Peyer's patch (tissue), 4 donors: ENCODE data around the gene TMEM87B.
"Not testable (repeated sequence)": the region's sequence is repeated elsewhere in the genome, so short reads cannot be mapped to it uniquely, and the experiment has no call there.

ENCODE experiments used
- POLR2A ChIP-seq, 2 donors: fragments of 450-650 bp; IDR thresholded peaks; one replicate each; pipeline ENCODE4 v1.5.1; 2017; ENCODE audit warnings: antibody characterized with exemption in 2 of 2, mild to moderate bottlenecking in 2 of 2, moderate library complexity in 2 of 2
- TF ChIP-seq, protein P1 (sequence below), 6 experiments: fragments of 450-650 bp in 4 of 6; fragments of 200-600 bp in 2 of 6; sonication (generic) in 1 of 6; IDR thresholded peaks; one replicate each; pipeline ENCODE4 v1.5.1; 2017 to 2019; ENCODE audit warnings: antibody characterized with exemption in 6 of 6, mild to moderate bottlenecking in 3 of 6, moderate library complexity in 1 of 6

DNA sequence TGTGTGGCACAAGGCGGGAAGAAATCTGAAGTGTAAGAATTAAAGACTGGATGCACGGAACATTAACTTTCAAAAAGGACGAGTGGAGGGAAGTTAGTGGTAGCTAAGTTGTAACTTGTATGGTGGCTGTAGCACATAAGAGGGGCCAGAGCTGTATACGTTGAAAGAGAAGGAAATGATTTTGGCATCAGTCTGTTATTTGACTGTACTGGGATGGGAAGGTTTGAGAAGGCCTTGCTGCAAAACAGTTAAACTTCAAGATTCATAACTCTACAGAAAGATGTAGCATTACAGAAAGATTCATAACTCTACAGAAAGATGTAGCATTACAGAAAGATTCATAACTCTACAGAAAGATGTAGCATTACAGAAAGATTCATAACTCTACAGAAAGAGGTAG, 58.3 kb downstream of the TMEM87B start:
- TF ChIP-seq, protein P1, sequence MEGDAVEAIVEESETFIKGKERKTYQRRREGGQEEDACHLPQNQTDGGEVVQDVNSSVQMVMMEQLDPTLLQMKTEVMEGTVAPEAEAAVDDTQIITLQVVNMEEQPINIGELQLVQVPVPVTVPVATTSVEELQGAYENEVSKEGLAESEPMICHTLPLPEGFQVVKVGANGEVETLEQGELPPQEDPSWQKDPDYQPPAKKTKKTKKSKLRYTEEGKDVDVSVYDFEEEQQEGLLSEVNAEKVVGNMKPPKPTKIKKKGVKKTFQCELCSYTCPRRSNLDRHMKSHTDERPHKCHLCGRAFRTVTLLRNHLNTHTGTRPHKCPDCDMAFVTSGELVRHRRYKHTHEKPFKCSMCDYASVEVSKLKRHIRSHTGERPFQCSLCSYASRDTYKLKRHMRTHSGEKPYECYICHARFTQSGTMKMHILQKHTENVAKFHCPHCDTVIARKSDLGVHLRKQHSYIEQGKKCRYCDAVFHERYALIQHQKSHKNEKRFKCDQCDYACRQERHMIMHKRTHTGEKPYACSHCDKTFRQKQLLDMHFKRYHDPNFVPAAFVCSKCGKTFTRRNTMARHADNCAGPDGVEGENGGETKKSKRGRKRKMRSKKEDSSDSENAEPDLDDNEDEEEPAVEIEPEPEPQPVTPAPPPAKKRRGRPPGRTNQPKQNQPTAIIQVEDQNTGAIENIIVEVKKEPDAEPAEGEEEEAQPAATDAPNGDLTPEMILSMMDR (IDR thresholded peaks at IDR 0.05) = not testable (repeated sequence)
- not testable (repeated sequence) for TF ChIP-seq POLR2A (IDR thresholded peaks at IDR 0.05)
